Gastroesophageal sphincter (tissue), 3 donors: ENCODE results near the gene RAPGEF2.
A peak's percentile ranks its signal among the peaks of the same experiment; 100 is the strongest.

Experiments
- POLR2A ChIP-seq, 2 donors: fragments of 450-650 bp; IDR thresholded peaks; one replicate each; pipeline ENCODE4 v1.6.1; 2017; ENCODE audit warnings: antibody characterized with exemption in 2 of 2, mild to moderate bottlenecking in 2 of 2, moderate library complexity in 1 of 2
- TF ChIP-seq, protein P1 (sequence below), 4 experiments: fragments of 200-600 bp in 2 of 4; fragments of 450-650 bp in 2 of 4; sonication (generic) in 1 of 4; IDR thresholded peaks; one replicate each; pipeline ENCODE4 v1.5.1; 2017 to 2019; ENCODE audit warnings: antibody characterized with exemption in 4 of 4, mild to moderate bottlenecking in 2 of 4, moderate library complexity in 2 of 4

- TF ChIP-seq, protein P1, sequence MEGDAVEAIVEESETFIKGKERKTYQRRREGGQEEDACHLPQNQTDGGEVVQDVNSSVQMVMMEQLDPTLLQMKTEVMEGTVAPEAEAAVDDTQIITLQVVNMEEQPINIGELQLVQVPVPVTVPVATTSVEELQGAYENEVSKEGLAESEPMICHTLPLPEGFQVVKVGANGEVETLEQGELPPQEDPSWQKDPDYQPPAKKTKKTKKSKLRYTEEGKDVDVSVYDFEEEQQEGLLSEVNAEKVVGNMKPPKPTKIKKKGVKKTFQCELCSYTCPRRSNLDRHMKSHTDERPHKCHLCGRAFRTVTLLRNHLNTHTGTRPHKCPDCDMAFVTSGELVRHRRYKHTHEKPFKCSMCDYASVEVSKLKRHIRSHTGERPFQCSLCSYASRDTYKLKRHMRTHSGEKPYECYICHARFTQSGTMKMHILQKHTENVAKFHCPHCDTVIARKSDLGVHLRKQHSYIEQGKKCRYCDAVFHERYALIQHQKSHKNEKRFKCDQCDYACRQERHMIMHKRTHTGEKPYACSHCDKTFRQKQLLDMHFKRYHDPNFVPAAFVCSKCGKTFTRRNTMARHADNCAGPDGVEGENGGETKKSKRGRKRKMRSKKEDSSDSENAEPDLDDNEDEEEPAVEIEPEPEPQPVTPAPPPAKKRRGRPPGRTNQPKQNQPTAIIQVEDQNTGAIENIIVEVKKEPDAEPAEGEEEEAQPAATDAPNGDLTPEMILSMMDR (IDR thresholded peaks at IDR 0.05): no peak
- TF ChIP-seq POLR2A (IDR thresholded peaks at IDR 0.05): peak; percentile 86 to 91
Measured at GRCh38 chr4:159102622-159103383, at the start of gene RAPGEF2.
